Stomach (tissue), 4 donors: ENCODE results near the gene MILR1.

Experiments used
- EP300 ChIP-seq: sonication (generic); formaldehyde crosslinking; IDR thresholded peaks from one replicate; pipeline ENCODE4 v1.6.1; 2017; ENCODE audit warnings: antibody characterized with exemption
- POLR2A ChIP-seq, 4 donors: fragments of 450-650 bp; IDR thresholded peaks; one replicate each; pipeline ENCODE4 v1.6.1; 2016; ENCODE audit warnings: antibody characterized with exemption in 4 of 4, control low read depth in 2 of 4, mild to moderate bottlenecking in 1 of 4, moderate library complexity in 1 of 4
- POLR2AphosphoS5 ChIP-seq, 3 donors: sonication (generic); formaldehyde crosslinking; IDR thresholded peaks; one replicate each; pipeline ENCODE4 v1.6.1; 2016; ENCODE audit warnings: antibody characterized with exemption in 3 of 3
- TF ChIP-seq, protein P1 (sequence below), 7 experiments: fragments of 450-650 bp in 4 of 7; fragments of 200-600 bp in 3 of 7; sonication (generic) in 3 of 7; IDR thresholded peaks; one replicate each; pipeline ENCODE4 v1.5.1; 2016 to 2019; ENCODE audit warnings: antibody characterized with exemption in 7 of 7, control low read depth in 2 of 7, mild to moderate bottlenecking in 1 of 7

DNA sequence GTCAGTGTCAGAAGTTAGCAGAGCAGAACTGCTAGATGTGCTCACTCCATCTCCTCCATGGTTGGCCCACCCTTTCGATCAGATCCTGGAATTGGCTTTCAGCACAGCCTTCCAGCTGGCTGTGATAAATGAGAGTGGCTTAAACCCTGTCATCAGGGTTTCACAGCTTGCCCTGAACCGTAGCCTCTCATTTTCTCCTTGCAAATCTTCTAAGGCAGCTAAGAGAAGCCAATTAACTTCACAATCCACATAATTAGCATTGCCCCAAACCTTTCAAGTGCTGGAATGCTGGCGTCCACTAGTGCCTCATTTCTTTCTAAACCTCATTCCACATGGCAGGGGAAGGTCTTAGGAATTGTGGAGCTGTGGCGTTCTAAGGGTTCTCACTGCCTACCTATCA lies 21.7 kb downstream of the MILR1 start:
- TF ChIP-seq, protein P1, sequence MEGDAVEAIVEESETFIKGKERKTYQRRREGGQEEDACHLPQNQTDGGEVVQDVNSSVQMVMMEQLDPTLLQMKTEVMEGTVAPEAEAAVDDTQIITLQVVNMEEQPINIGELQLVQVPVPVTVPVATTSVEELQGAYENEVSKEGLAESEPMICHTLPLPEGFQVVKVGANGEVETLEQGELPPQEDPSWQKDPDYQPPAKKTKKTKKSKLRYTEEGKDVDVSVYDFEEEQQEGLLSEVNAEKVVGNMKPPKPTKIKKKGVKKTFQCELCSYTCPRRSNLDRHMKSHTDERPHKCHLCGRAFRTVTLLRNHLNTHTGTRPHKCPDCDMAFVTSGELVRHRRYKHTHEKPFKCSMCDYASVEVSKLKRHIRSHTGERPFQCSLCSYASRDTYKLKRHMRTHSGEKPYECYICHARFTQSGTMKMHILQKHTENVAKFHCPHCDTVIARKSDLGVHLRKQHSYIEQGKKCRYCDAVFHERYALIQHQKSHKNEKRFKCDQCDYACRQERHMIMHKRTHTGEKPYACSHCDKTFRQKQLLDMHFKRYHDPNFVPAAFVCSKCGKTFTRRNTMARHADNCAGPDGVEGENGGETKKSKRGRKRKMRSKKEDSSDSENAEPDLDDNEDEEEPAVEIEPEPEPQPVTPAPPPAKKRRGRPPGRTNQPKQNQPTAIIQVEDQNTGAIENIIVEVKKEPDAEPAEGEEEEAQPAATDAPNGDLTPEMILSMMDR (IDR thresholded peaks at IDR 0.05): no peak
- TF ChIP-seq POLR2A (IDR thresholded peaks at IDR 0.05): no peak
- TF ChIP-seq POLR2AphosphoS5 (IDR thresholded peaks at IDR 0.05): no peak
- TF ChIP-seq EP300: no peak
